ENCODE measurements around the gene GNE. TPM values are rescaled to one million over a fixed set of nuclear protein-coding genes. Genes with fewer than 3 reads are reported as not detected.
"Not testable (repeated sequence)": the region's sequence is repeated elsewhere in the genome, so short reads cannot be mapped to it uniquely, and the experiment has no call there.

GNE gene
- total RNA-seq, 1 donor from 2014 or later: 19.3 TPM

GRCh38 chr9:36190388-36191289, 67.6 kb downstream of the GNE start, which contains the start of gene CLTA:
Gene CLTA, plus strand, starts transcription at chr9:36190921. Its CDS starts 136 bp downstream, at chr9:36191057.
- DNase-seq (peak; percentile 84), ATAC-seq (ENCODE audit: low read depth) (peak; percentile 98)
- Mint-ChIP-seq H3K4me3 (peak within 1 kb of the TSS; percentile 95), H3K27ac (peak within 1 kb of the TSS; percentile 91), H3K4me1 (peaks cover 51% of the 10 kb centered on the region), H3K36me3 (ENCODE audit: low read depth) (peaks cover 27% of the 10 kb centered on the region), H3K27me3 (no peaks in the 10 kb centered on the region), H3K9me3 (no peaks in the 10 kb centered on the region)
- ChIA-PET POLR2A (interaction anchor here (0.6 to 1.9 kb wide), 22 partner anchors 9 to 1557 kb away, joined by 3 to 18 read pairs (median 4); partner anchors contain the start of genes GLIPR2, GNE, RECK and SPAG8), CTCF (interaction anchor here (0.5 to 3.7 kb wide), 10 partner anchors 10 to 538 kb away, joined by 3 to 25 read pairs (median 6); no protein-coding TSS in a partner anchor)
- intact Hi-C loops (cut with micrococcal nuclease): loop anchor here (1.0 to 2.0 kb wide), 8 partner anchors 24 to 296 kb away; partner anchors contain the start of genes GLIPR2 and GNE
- TF ChIP-seq CTCF (IDR thresholded peaks at IDR 0.05): no peak

GRCh38 chr9:36189976-36190375, 68.3 kb downstream of the GNE start:
- ATAC-seq (ENCODE audit: low read depth): no peak

GRCh38 chr9:36188212-36188611, 70.0 kb downstream of the GNE start:
- ChIA-PET POLR2A (no interaction called here), CTCF (interaction anchor here (3.0 to 3.5 kb wide), 2 partner anchors 86 to 140 kb away, joined by 18 to 19 read pairs; no protein-coding TSS in a partner anchor)
- DNase-seq: no peak
- no peaks in the 10 kb centered on the region for H3K9me3 Mint-ChIP-seq
- intact Hi-C loops (cut with micrococcal nuclease): no loop called here
- TF ChIP-seq CTCF (IDR thresholded peaks at IDR 0.05): no peak
- H3K27me3 Mint-ChIP-seq: no peaks in the 10 kb centered on the region
- H3K36me3 Mint-ChIP-seq (ENCODE audit: low read depth): peaks cover 9% of the 10 kb centered on the region
- ATAC-seq (ENCODE audit: low read depth): no peak
- H3K4me3 Mint-ChIP-seq: no peak overlapping the region
- peaks cover 31% of the 10 kb centered on the region for H3K4me1 Mint-ChIP-seq
- no peak overlapping the region for H3K27ac Mint-ChIP-seq

More at GRCh38 chr9:36189976-36190375, 68.3 kb downstream of the GNE start:
- no peaks in the 10 kb centered on the region for H3K27me3 Mint-ChIP-seq
- intact Hi-C loops (cut with micrococcal nuclease): loop anchor here (1.0 to 2.0 kb wide), 8 partner anchors 24 to 297 kb away; partner anchors contain the start of genes GLIPR2 and GNE
- ChIA-PET POLR2A (interaction anchor here (0.5 to 1.9 kb wide), 21 partner anchors 8 to 1557 kb away, joined by 3 to 18 read pairs (median 4); partner anchors contain the start of genes GLIPR2, GNE and SPAG8), CTCF (interaction anchor here (0.5 to 3.7 kb wide), 9 partner anchors 17 to 539 kb away, joined by 3 to 25 read pairs (median 7); no protein-coding TSS in a partner anchor)
- H3K36me3 Mint-ChIP-seq (ENCODE audit: low read depth): peaks cover 20% of the 10 kb centered on the region
- H3K27ac Mint-ChIP-seq: peak overlapping the region; percentile 51
- no peaks in the 10 kb centered on the region for H3K9me3 Mint-ChIP-seq
- H3K4me3 Mint-ChIP-seq: peak overlapping the region; percentile 95
- no peak for DNase-seq
- no peak for TF ChIP-seq CTCF (IDR thresholded peaks at IDR 0.05)
- peaks cover 47% of the 10 kb centered on the region for H3K4me1 Mint-ChIP-seq

GRCh38 chr9:36187414-36187813, 70.8 kb downstream of the GNE start:
- ChIA-PET CTCF (no interaction called here), POLR2A (no interaction called here)
- DNase-seq (no peak), ATAC-seq (ENCODE audit: low read depth) (no peak)
- peaks cover 9% of the 10 kb centered on the region for H3K36me3 Mint-ChIP-seq (ENCODE audit: low read depth)
- H3K4me1 Mint-ChIP-seq: peaks cover 23% of the 10 kb centered on the region
- no peaks in the 10 kb centered on the region for H3K27me3 Mint-ChIP-seq
- intact Hi-C loops (cut with micrococcal nuclease): no loop called here
- no peak overlapping the region for H3K4me3 Mint-ChIP-seq
- TF ChIP-seq CTCF (IDR thresholded peaks at IDR 0.05): no peak
- no peak overlapping the region for H3K27ac Mint-ChIP-seq
- no peaks in the 10 kb centered on the region for H3K9me3 Mint-ChIP-seq

GRCh38 chr9:36180243-36180642, 78.0 kb downstream of the GNE start:
- not testable (repeated sequence) for ATAC-seq (ENCODE audit: low read depth)
- POLR2A ChIA-PET: interaction anchor here (1.3 kb wide), 1 partner anchor 10 kb away, joined by 3 read pairs; the partner anchor contains the start of gene CLTA

More at GRCh38 chr9:36180243-36180642, 78.0 kb downstream of the GNE start:
- H3K27me3 Mint-ChIP-seq; H3K4me3 Mint-ChIP-seq; H3K36me3 Mint-ChIP-seq (ENCODE audit: low read depth); DNase-seq; H3K9me3 Mint-ChIP-seq; H3K4me1 Mint-ChIP-seq; CTCF ChIA-PET; H3K27ac Mint-ChIP-seq; intact Hi-C loops (cut with micrococcal nuclease): not testable (repeated sequence)
